SIG-M5 (cell line): ENCODE data around the gene HIRIP3.

Experiments
- DNase-seq: peaks from one replicate; lab custom pipeline; 2025; lab: John Stamatoyannopoulos, UW

The HIRIP3 gene

GRCh38 chr16:29996766-29997250 lies 1.4 kb upstream of the HIRIP3 start:
- DNase-seq, result no peak

DNA sequence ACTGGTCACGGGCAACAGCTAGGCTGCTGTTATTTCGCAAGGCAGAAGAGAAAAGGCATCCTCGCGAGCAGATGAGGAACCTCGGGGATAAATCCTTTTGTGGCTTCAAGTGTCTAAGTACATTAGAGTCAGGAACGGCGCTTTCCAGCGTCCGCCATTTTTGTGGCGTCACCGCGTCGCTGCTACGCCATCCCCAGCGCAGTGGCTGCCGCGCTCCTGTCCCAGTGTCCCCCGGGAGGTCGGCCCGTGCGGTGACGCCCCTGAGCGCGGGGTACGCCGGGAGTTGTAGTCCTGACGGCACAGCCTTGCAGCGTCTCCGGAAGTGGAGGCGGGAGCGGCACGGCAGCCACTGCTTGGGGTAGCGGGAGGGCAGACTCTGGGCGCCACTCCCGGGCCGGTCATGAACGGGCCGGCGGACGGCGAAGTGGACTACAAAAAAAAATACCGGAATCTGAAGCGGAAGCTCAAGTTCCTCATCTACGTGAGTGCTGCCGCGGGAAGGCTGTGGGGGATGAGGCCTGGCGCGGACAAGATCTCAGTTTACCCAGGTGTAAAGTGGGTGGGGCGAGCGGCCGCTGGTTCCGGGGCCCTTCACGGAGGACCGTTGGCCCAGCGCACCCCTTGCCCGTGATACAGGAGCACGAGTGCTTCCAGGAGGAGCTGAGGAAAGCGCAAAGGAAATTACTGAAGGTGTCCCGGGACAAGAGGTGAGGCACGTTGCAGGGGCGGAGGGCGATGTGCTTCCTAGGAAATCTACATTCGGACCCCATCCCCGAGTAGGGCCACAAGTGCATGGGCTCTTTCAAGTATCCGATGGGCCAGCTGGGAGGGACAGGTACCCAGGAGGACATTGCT lies 721 bp upstream of the HIRIP3 start, which contains the start of gene INO80E:
Gene INO80E, plus strand, starts transcription at position 331 of the 855 bp plus-strand sequence. Its CDS starts 70 bp downstream, at position 401.
- DNase-seq, result peak; percentile 70

DNA sequence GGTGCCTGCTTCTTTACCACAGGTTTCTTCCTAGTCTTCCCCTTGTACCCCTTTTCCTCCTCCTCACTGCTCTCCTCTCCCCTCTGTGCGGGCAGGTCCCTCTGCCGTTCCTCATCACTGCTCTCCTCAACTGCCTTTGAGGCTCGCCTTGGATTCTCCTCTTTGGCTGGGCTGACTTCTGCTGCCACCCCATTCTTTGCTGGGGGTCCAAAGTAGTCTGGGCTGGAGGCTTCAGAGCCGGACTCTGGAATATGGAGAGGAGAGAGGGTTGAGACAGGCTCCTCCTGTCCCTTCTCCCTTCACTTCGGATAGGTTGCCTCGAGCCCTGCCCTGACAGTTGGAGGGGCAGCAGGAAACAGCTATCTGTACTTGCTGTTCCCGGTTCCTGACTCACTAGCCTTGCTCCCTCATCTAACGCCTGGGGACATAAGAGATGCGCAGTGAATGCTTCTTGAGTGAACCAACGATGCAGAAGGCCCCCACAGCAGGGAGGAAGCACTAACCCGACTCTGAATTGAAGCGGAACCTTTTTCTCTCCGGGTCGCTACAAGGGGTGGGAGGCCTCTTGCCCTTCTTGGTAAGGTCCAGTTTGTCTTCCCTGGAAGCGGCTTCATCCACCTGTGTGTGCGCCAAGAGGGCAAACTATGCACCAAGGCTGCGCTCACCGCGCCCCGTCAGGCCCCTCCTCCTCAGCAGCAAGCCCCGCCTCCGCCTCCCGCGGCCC lies 655 bp downstream of the HIRIP3 start:
- DNase-seq, result no peak

DNA sequence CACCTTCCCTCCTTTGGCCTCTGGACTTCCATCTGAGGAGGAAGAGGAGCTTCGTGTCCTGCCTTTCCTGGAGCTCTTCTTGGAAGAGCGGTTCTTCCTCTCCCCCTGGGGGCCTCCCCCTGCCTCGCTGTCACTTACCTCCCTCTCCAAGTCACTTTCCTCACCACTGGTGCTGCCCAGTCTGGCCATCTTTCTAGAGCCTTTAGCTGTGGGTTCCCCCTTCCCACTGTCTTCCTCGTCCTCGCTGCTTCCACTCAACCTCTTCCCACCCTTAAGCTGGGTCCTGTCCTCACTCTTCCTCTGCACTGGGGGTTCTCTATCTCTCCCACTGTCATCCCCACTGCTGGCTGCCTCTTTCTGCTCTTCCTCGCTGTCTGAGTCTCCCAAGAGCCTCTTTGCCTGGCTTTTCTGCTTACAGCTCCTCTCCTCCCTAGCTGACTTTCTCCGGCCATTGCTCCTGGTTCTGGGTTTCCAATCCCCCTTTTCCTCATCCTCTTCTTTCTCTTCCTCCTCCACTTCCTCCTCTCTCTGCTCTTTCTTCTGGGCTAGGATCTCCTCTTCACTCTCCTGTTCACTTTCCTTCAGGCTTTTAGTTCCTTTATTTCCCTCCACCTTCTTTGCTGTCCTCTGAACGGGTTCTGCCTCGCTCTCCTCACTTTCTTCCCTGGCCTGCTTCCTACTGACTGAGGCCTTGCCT lies 1.4 kb downstream of the HIRIP3 start:
- DNase-seq, result no peak

DNA sequence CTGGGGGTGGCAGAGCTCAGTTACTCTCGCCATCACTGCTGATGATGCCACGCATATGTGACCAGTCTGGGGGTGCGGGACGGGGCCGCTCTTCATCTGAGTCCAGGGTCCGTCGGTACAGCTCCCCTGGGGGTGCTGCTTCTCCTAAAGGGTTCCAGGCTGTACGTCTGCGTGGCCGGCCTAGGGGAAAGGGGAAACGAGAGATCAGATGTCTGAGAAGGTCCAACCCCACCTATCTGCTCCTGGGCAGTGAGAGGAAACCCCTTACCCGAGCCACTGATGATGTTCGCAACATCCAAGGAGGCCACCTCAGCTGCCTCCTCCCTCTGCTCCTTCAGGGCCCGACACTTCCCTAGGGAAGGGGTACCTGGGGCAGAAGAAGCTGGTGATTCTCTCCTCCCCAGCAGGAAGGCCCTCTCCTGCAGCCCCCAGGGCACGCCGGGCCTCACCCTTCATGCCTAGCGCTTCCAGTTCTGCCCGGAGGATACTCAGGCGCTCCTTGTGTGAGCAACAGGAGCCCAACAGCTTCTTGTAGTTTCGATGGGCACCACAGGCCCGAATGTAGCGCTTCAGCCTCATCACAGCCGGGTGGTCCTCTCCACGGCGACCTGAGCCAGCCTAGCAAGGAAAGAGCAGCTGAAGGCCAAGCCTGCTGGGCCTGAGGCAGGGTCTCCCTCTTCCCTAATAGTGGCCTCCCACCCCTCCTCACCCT lies 2.1 kb downstream of the HIRIP3 start:
- no peak for DNase-seq

DNA sequence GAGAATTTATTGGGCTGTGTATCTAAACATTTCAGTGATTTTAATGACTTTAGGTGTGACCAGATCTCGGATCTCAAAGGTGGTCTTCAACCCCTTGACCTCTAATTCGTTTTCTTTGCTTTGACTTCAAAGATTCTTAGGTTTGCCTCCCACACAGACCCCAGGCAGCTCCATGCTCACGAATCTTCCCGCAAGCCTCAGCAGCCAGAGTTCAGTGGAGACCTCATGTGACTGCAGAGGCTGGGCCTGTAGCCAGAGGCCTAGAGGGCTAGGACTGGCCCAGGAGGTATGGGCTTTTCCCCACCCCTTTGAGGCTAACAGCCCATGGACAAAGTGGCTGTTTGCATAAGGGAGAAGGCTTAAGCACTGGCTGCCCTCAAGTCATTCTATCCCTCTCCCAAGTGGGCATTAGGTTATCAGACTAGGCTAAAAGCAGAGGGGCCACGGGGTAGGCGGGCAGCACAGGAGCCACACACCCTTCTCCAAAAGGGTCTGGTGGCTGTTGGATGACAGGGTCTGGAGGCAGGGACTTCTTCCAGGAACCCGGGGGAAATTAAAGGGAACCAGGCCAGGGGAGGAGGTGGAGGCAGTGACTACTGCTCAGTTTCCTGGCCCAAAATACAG lies 3.0 kb downstream of the HIRIP3 start:
- no peak for DNase-seq

DNA sequence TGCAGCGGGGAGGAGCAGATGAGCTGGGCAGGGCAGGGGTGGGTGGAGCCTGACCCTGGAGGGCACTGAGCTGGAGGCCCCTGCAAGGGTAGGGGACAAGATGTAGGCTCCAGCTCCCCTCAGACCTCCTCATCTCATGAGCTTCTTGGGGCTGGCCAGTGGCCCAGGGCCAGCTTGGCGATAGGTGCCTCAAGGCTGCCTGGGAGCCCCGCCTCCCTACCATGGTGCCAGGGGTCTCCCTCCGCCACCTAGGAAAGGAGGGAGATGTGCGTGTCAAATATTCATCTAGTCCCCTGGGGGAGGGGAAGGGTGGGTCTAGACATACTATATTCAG lies 3.9 kb downstream of the HIRIP3 start:
- DNase-seq, result no peak

- no peak for DNase-seq
Measured at GRCh38 chr16:29990883-29991570, 4.4 kb downstream of the HIRIP3 start.

GRCh38 chr16:29990034-29990433 lies 5.4 kb downstream of the HIRIP3 start:
- DNase-seq, result no peak

GRCh38 chr16:29989111-29989858 lies 6.1 kb downstream of the HIRIP3 start:
- DNase-seq, result no peak

GRCh38 chr16:29988346-29989075 lies 6.9 kb downstream of the HIRIP3 start:
- DNase-seq, result no peak

- DNase-seq, result no peak
Measured at GRCh38 chr16:29987371-29988085, 7.9 kb downstream of the HIRIP3 start.

DNA sequence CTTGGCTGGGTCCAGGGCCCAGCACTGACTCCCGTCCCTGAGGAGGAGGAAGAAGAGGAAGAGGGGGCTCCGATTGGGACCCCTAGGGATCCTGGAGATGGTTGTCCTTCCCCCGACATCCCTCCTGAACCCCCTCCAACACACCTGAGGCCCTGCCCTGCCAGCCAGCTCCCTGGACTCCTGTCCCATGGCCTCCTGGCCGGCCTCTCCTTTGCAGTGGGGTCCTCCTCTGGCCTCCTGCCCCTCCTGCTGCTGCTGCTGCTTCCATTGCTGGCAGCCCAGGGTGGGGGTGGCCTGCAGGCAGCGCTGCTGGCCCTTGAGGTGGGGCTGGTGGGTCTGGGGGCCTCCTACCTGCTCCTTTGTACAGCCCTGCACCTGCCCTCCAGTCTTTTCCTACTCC lies 8.5 kb downstream of the HIRIP3 start:
- DNase-seq, result no peak

- no peak for DNase-seq
Measured at GRCh38 chr16:29986231-29986630, 9.2 kb downstream of the HIRIP3 start.

DNA sequence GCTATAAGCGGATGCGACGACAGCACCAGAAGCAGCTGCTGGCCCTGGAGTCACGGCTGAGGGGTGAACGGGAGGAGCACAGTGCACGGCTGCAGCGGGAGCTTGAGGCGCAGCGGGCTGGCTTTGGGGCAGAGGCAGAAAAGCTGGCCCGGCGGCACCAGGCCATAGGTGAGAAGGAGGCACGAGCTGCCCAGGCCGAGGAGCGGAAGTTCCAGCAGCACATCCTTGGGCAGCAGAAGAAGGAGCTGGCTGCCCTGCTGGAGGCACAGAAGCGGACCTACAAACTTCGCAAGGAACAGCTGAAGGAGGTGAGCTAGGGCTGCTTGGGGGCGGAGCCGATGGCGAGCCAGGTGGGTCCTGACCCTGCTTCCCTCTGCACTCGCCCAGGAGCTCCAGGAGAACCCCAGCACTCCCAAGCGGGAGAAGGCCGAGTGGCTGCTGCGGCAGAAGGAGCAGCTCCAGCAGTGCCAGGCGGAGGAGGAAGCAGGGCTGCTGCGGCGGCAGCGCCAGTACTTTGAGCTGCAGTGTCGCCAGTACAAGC lies 10.1 kb downstream of the HIRIP3 start:
- no peak for DNase-seq

DNA sequence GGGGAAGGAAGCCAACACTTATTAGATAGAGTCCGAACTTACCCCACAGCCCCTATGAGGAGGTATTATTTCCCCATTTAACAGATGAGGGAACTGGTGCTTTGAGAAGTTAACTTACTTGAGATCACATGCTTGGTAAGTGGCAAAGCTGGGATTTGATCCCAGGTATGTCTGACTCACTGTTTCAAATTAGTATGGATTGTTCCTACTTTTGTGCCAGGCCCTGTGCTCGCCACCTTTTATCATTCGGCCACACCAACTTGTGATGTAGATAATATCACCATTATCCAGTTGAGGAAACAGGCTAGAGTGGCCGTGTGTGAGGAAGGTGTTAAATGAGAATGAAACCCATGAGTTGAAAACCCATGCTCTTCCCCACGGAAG lies 10.7 kb downstream of the HIRIP3 start:
- no peak for DNase-seq

GRCh38 chr16:29984137-29984763 lies 11.2 kb downstream of the HIRIP3 start:
- DNase-seq, result no peak
